Measurements from ENCODE around the gene BCAS3. TPM values are rescaled to one million over a fixed set of nuclear protein-coding genes. Genes with fewer than 3 reads are reported as not detected.
A peak's percentile ranks its signal among the peaks of the same experiment; 100 is the strongest.

The BCAS3 gene
- total RNA-seq, 1 donor from 2014 or later = 44.8 TPM

DNA sequence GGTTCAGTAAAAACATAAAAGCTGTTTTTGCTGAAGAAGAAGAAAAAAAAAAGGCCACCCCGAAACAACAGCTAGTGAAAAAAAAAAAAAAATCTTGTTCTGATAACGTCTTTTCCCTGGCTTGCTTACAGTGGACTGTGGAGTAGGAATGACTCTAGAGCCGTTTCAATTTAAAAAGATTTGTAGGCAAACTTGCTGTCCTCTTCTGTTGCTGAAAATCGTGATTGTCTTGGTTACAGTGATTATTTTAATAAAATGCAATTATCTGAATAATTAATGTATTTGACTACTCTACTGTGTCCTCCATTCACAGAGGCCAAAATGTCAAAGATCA, 531.4 kb downstream of the BCAS3 start:
- Mint-ChIP-seq H3K36me3 (ENCODE audit: unreplicated experiment) (no peaks in the 10 kb centered on the region), H3K27me3 (ENCODE audit: unreplicated experiment) (peaks cover 4% of the 10 kb centered on the region), H3K4me3 (ENCODE audit: unreplicated experiment) (peak overlapping the region; percentile 55), H3K4me1 (ENCODE audit: low read depth, unreplicated experiment) (peaks cover 42% of the 10 kb centered on the region), H3K9me3 (ENCODE audit: unreplicated experiment) (peaks cover 11% of the 10 kb centered on the region), H3K27ac (ENCODE audit: unreplicated experiment) (peak overlapping the region; percentile 97)
- TF ChIP-seq, protein P1, sequence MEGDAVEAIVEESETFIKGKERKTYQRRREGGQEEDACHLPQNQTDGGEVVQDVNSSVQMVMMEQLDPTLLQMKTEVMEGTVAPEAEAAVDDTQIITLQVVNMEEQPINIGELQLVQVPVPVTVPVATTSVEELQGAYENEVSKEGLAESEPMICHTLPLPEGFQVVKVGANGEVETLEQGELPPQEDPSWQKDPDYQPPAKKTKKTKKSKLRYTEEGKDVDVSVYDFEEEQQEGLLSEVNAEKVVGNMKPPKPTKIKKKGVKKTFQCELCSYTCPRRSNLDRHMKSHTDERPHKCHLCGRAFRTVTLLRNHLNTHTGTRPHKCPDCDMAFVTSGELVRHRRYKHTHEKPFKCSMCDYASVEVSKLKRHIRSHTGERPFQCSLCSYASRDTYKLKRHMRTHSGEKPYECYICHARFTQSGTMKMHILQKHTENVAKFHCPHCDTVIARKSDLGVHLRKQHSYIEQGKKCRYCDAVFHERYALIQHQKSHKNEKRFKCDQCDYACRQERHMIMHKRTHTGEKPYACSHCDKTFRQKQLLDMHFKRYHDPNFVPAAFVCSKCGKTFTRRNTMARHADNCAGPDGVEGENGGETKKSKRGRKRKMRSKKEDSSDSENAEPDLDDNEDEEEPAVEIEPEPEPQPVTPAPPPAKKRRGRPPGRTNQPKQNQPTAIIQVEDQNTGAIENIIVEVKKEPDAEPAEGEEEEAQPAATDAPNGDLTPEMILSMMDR (IDR thresholded peaks at IDR 0.05; ENCODE audit: partially characterized antibody, unreplicated experiment) = no peak
- DNase-seq = no peak

DNA sequence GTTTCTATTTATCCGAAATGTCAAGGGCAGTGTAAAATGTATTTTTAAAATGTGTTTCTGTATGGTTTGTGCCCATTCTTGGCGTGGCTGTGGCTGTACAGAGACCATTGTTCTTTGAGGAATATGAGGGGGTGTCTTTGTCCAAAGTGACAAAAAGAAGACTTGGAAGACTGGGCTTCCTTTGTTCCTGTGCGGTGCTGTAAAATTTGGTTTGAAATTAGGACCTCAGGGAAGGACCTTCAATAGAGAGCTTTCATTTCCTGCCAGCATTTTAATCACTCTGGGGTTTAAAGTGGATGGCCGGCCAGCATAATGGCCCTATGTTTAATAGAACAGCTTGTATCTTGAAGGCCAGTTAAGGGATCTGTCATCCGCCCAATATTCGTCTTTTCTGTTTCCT, 531.9 kb downstream of the BCAS3 start:
- Mint-ChIP-seq H3K4me1 (ENCODE audit: low read depth, unreplicated experiment) (peaks cover 42% of the 10 kb centered on the region), H3K4me3 (ENCODE audit: unreplicated experiment) (peak overlapping the region; percentile 55), H3K36me3 (ENCODE audit: unreplicated experiment) (no peaks in the 10 kb centered on the region), H3K9me3 (ENCODE audit: unreplicated experiment) (peaks cover 11% of the 10 kb centered on the region), H3K27ac (ENCODE audit: unreplicated experiment) (peak overlapping the region; percentile 97), H3K27me3 (ENCODE audit: unreplicated experiment) (peaks cover 4% of the 10 kb centered on the region)
- TF ChIP-seq, protein P1 (IDR thresholded peaks at IDR 0.05; ENCODE audit: partially characterized antibody, unreplicated experiment) = no peak
- no peak for DNase-seq

DNA sequence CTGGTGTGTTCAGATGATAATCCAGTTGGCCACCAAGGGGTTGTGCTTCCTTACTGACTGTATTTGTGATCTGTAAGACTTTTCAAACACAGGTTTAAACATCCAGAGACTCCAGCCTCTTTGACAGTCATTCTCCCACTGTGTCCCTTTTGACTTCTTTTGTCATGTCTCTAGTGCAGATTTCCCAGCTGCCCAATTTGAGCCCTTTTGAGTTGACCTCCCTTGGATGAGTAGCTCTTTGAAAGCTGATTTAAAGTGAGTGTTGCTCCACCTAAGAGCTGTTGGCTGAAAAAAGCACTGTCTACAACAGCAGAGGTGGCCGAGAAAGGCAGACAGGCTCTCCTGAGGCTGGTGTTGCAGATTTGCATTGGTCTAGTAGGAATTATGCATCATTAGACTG, 533.6 kb downstream of the BCAS3 start:
- H3K27ac Mint-ChIP-seq (ENCODE audit: unreplicated experiment) = peak overlapping the region; percentile 63
- no peaks in the 10 kb centered on the region for H3K36me3 Mint-ChIP-seq (ENCODE audit: unreplicated experiment)
- TF ChIP-seq, protein P1 (IDR thresholded peaks at IDR 0.05; ENCODE audit: partially characterized antibody, unreplicated experiment) = no peak
- no peak for DNase-seq
- H3K27me3 Mint-ChIP-seq (ENCODE audit: unreplicated experiment) = peaks cover 4% of the 10 kb centered on the region
- H3K9me3 Mint-ChIP-seq (ENCODE audit: unreplicated experiment) = peaks cover 11% of the 10 kb centered on the region
- no peak overlapping the region for H3K4me3 Mint-ChIP-seq (ENCODE audit: unreplicated experiment)
- H3K4me1 Mint-ChIP-seq (ENCODE audit: low read depth, unreplicated experiment) = peaks cover 44% of the 10 kb centered on the region

DNA sequence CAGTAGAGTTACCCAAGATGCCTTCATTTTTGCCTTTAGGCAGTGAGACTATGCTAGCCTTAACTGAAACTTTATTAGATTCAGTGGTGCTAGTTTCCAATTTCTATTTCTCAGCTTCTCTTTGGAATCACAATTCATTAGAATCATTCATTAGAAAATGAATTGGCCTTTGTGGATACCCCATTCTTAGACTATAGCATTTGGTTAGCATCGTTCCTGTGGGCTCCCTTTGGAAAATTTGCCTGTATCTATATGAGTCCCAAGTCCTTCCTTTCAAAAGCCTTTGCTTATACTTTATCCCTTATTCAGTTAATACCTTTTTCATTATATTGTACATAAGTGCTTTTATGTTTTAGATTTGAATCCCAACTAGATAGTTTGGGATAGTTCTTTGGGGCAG, 535.0 kb downstream of the BCAS3 start:
- Mint-ChIP-seq H3K4me3 (ENCODE audit: unreplicated experiment) (no peak overlapping the region), H3K27ac (ENCODE audit: unreplicated experiment) (no peak overlapping the region), H3K9me3 (ENCODE audit: unreplicated experiment) (peaks cover 12% of the 10 kb centered on the region), H3K27me3 (ENCODE audit: unreplicated experiment) (peaks cover 3% of the 10 kb centered on the region), H3K4me1 (ENCODE audit: low read depth, unreplicated experiment) (peaks cover 42% of the 10 kb centered on the region), H3K36me3 (ENCODE audit: unreplicated experiment) (no peaks in the 10 kb centered on the region)
- TF ChIP-seq, protein P1 (IDR thresholded peaks at IDR 0.05; ENCODE audit: partially characterized antibody, unreplicated experiment) = no peak
- no peak for DNase-seq

DNA sequence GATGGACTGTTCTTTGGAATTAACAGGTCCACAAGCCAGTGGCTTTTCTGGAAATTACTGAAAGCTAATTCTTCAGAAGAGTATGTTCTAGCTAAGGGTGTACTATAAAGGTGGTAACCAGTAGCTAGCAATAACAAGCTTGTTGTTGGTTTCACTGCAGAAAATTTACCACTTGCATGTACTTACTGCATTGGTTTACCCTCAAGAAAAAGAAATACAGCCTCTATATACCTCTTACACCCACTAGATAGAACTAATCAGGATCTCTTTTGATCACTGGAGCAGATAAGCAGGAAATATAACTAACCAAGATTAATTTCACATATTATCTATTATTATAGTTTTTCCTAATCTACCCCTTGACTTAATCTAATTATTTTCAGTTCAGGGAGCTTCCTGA, 537.1 kb downstream of the BCAS3 start:
- H3K9me3 Mint-ChIP-seq (ENCODE audit: unreplicated experiment) = peaks cover 8% of the 10 kb centered on the region
- H3K4me1 Mint-ChIP-seq (ENCODE audit: low read depth, unreplicated experiment) = peaks cover 32% of the 10 kb centered on the region
- H3K4me3 Mint-ChIP-seq (ENCODE audit: unreplicated experiment) = no peak overlapping the region
- TF ChIP-seq, protein P1 (IDR thresholded peaks at IDR 0.05; ENCODE audit: partially characterized antibody, unreplicated experiment) = no peak
- DNase-seq = no peak
- H3K36me3 Mint-ChIP-seq (ENCODE audit: unreplicated experiment) = no peaks in the 10 kb centered on the region
- no peak overlapping the region for H3K27ac Mint-ChIP-seq (ENCODE audit: unreplicated experiment)
- peaks cover 1% of the 10 kb centered on the region for H3K27me3 Mint-ChIP-seq (ENCODE audit: unreplicated experiment)

All from glutamatergic neuron (in vitro differentiated cells).